HG02759 (cell line): Measurements from ENCODE around the gene NPC1L1.
A peak's percentile ranks its signal among the peaks of the same experiment; 100 is the strongest.

Experiments
- ATAC-seq: cut with Tn5 transposase; IDR thresholded peaks from one replicate; pipeline ENCODE4 v1.9.1; 2021; ENCODE audit warnings: mild to moderate bottlenecking, moderate library complexity; ENCODE audit not compliant: unreplicated experiment

The NPC1L1 gene, protein sequence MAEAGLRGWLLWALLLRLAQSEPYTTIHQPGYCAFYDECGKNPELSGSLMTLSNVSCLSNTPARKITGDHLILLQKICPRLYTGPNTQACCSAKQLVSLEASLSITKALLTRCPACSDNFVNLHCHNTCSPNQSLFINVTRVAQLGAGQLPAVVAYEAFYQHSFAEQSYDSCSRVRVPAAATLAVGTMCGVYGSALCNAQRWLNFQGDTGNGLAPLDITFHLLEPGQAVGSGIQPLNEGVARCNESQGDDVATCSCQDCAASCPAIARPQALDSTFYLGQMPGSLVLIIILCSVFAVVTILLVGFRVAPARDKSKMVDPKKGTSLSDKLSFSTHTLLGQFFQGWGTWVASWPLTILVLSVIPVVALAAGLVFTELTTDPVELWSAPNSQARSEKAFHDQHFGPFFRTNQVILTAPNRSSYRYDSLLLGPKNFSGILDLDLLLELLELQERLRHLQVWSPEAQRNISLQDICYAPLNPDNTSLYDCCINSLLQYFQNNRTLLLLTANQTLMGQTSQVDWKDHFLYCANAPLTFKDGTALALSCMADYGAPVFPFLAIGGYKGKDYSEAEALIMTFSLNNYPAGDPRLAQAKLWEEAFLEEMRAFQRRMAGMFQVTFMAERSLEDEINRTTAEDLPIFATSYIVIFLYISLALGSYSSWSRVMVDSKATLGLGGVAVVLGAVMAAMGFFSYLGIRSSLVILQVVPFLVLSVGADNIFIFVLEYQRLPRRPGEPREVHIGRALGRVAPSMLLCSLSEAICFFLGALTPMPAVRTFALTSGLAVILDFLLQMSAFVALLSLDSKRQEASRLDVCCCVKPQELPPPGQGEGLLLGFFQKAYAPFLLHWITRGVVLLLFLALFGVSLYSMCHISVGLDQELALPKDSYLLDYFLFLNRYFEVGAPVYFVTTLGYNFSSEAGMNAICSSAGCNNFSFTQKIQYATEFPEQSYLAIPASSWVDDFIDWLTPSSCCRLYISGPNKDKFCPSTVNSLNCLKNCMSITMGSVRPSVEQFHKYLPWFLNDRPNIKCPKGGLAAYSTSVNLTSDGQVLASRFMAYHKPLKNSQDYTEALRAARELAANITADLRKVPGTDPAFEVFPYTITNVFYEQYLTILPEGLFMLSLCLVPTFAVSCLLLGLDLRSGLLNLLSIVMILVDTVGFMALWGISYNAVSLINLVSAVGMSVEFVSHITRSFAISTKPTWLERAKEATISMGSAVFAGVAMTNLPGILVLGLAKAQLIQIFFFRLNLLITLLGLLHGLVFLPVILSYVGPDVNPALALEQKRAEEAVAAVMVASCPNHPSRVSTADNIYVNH (N-terminal part only)

GRCh38 chr7:44541028-44541869 lies at the start of gene NPC1L1:
TSS of gene NPC1L1 (minus strand) at chr7:44541330. CDS start at chr7:44541259, 71 bp downstream.
- no peak for ATAC-seq

DNA sequence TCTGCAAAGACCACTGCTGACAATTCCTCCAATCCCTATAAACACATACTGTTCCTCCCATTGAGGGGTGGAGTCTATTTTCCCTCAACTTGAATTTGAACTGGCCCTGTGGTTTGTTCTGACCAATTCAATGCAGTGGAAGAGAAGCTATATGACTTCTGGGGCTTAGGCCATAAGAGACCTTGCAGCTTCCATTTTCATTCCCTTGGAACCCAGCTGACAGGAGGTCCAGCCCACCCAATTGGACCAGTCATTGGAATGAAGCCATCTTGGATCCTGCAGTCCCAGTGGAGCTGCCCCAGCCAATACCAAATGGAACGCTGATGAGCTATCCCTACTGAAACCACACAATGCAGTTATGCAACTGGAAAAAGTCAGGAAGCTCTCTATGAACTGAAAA lies 49.8 kb upstream of the NPC1L1 start:
- no peak for ATAC-seq

DNA sequence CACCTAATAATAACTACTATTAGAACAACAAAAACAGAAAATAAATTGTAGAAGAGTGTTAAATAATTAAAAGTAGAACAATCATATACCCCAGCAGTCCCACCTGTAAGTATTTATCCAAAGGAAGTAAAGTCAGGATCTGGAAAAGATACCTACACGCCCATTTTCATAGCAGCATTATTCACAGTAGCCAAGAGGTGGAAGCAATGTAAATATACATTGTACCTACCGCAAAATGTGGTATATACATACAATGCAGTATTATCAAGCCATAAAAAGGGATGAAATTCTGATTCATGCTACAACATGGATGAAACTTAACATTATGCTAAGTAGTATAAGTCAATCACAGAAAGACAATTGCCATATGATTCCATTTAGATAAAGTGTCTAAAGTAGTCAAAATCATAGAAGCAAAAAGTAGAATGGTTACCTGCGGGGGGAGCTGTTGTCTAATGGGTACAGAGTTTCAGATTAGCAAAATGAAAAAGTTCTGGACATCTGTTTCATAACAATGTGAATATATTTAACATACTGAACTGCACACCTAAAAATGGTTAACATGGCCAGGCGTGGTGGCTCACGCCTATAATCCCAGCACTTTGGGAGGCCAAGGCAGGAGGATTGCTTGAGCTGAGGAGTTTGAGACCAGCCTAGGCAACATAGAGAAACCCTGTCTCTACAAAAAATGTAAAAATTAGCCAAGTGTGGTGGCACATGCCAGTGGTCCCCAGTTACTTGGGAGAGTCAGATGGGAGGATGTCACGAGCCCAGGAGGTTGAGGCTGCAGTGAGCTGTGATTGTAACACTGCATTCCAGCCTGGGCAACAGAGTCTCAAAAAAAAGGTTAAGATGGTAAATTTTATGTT lies 46.9 kb upstream of the NPC1L1 start:
- no peak for ATAC-seq

GRCh38 chr7:44583146-44583865 lies 42.2 kb upstream of the NPC1L1 start:
- ATAC-seq: no peak

DNA sequence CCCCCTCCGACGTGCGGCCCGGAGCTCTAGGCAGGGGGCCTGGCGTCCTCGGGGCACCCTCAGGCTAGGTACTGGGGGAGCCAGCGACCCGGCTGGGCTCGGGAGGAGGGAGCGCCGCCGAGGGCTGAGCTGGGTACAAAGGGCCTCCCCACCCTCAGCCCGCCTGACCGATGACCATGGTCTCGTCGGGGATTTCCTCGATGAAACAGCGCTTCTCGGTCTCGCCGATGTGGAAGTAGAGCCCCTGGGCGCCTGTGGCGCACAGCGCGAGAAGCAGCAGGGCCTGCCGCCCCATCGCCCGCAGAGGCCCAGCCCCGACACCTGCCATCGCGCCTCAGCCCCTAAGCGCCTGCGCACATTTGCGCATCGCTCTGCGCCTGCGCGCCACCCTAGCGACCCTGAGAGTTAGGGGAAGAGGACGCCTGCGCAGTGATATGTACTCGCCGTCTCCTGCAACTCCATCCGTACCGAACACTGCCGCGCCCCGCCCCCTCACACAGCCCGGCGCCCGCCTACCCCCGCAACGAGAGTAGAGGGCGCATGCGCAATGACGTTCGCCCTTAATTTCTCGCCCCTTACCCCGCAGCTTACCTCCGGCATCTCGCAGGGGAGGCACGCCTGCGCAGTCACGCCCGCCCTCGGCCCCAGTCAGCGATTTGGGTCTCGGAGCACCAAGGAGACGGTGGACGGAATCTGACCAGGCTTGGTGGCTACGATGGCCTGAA lies 40.9 kb upstream of the NPC1L1 start, which contains the start of gene TMED4:
Gene TMED4 (minus strand): TSS at position 353 of the 725 bp plus-strand sequence. CDS start 25 bp downstream, at position 328.
- ATAC-seq: peak; percentile 91

GRCh38 chr7:44580945-44581878 lies 40.1 kb upstream of the NPC1L1 start:
- peak; percentile 26 for ATAC-seq

- ATAC-seq: no peak
Measured at GRCh38 chr7:44576228-44576627, 35.1 kb upstream of the NPC1L1 start.

DNA sequence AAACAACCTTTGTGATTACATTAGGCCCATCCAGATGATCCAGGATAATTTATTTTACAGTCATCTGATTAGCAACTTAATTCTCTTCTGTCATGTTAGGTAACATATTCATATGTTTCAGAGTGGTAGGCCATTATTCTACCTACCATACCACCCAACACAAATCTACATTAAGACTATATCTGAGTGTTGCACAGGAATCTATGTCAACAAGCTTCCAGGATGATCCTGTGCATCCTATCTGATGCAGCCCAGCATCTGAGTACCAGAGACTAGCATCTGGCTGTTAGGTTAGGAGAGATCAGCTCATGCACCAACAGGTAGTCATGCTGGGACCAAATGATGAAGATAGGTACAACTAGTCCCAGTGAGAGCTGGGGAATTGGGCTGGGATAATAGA lies 33.9 kb upstream of the NPC1L1 start:
- ATAC-seq: no peak

- ATAC-seq: no peak
Measured at GRCh38 chr7:44574287-44574872, 33.2 kb upstream of the NPC1L1 start.

GRCh38 chr7:44573464-44574286 lies 32.5 kb upstream of the NPC1L1 start, which contains the start of gene DDX56:
TSS of gene DDX56 (minus strand) at chr7:44573908. CDS start at chr7:44573895, 13 bp downstream.
- peak; percentile 93 for ATAC-seq

DNA sequence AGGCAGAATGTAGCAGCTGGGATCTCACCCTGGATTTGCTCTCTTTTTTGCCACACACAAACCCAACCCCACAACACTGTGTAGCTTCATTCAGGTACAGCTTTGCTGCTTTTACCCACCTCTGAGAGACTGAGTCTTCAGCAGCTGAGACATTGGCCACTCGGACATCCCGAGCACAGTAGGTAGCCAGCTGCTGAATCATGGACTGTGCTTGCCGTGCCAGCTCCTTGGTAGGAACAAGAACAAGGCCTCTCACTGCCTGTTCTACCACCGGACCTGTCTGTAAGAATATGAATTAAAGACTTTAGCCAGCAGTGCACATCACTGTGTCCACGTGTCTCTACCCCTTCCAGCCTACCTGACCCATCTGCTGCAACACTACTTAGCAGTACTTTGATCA lies 31.6 kb upstream of the NPC1L1 start:
- no peak for ATAC-seq

- ATAC-seq: no peak
Measured at GRCh38 chr7:44569959-44570358, 28.8 kb upstream of the NPC1L1 start.

DNA sequence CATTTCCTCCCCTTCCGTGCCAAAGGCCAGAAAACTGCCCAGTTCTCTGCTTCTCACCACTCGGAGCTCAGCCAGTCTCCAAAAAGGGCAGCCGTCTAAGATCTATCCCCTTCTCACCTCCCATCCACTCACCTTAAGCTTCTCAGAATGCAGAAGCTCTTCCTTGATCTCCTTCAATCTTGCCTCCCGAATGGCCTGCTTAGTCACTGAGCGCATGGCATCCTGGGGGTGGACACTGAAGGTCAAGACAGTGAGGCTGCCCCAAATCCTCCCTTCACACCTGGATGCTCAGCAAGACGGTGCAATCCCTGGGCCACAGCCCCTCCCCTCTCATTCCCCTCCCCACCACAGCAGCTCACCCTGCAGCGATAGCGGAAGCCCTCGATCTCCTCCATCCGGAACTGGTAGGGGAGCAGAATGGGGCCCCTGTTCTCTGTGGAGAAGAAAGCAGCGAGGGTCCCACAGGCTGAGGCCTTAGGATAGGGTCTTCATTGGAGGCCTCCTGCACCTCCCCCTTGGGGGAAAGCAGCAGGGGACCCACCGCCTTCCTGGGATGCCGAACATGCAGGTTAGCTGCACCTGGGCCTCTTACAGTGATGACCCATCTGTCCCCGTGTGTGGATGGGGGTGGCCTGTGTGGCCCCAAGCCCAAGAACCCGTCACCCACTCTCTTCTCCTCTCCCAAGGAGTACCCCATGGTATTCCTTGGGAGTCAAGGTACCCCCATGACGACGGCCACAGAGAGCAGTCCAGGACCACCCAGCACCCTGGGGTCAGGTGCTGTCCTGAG lies 27.8 kb upstream of the NPC1L1 start:
- no peak for ATAC-seq

- no peak for ATAC-seq
Measured at GRCh38 chr7:44567884-44568283, 26.8 kb upstream of the NPC1L1 start.
